Measurements from ENCODE around the gene EXOSC5. TPM values are rescaled to one million over a fixed set of nuclear protein-coding genes. Genes with fewer than 3 reads are reported as not detected.

Gene EXOSC5
- total RNA-seq, 1 donor from 2014 or later: 15.2 TPM

DNA sequence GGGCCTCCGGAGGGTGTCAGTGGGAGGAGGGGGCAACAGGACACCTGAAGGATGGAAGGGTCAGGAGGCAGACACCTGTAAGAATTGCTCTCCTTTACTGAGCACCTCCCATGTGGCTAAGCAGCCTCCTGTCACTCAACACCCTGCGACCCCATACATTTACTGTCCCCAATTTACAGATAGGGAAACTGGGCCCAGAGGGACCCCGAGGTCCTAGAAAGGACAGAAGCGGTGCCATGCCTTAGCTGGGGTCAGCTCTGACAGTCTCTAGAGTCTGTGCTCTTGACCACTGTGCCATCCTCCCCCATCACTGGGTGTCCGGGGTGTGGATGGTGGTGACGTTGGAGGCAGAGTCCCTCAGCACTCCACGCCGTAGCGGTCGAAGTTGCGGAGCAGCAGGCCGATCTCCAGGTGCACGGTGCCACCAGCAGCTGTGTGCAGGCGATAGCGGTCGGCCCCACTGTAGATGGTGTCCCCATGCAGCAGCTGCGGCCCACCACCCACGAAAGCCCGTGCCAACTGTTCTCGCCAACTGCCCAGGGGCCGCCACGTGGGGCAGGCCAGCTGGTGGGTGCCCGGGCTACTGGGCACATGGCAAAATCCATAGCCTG, 42.7 kb downstream of the EXOSC5 start:
- intact Hi-C loops (cut with DNase I): loop anchor here (5.0 kb wide), 1 partner anchor 37 kb away; no protein-coding TSS in a partner anchor
- Histone ChIP-seq H3K9me3 (no peaks in the 10 kb centered on the region), H3K27me3 (no peaks in the 10 kb centered on the region), H3K36me3 (no peaks in the 10 kb centered on the region), H3K27ac (peak overlapping the region; percentile 95), H3K4me1 (peaks cover 30% of the 10 kb centered on the region), H3K4me3 (peak overlapping the region; percentile 61 to 80)
- no peak for DNase-seq (ENCODE audit: extremely low spot score in 2 of 2)
- TF ChIP-seq POLR2A (IDR thresholded peaks at IDR 0.05) (no peak), POLR2AphosphoS5 (IDR thresholded peaks at IDR 0.05; ENCODE audit: insufficient read depth in 1 of 2, low read depth in 1 of 2) (no peak)
- TF ChIP-seq, protein P1, sequence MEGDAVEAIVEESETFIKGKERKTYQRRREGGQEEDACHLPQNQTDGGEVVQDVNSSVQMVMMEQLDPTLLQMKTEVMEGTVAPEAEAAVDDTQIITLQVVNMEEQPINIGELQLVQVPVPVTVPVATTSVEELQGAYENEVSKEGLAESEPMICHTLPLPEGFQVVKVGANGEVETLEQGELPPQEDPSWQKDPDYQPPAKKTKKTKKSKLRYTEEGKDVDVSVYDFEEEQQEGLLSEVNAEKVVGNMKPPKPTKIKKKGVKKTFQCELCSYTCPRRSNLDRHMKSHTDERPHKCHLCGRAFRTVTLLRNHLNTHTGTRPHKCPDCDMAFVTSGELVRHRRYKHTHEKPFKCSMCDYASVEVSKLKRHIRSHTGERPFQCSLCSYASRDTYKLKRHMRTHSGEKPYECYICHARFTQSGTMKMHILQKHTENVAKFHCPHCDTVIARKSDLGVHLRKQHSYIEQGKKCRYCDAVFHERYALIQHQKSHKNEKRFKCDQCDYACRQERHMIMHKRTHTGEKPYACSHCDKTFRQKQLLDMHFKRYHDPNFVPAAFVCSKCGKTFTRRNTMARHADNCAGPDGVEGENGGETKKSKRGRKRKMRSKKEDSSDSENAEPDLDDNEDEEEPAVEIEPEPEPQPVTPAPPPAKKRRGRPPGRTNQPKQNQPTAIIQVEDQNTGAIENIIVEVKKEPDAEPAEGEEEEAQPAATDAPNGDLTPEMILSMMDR (IDR thresholded peaks at IDR 0.05): no peak

DNA sequence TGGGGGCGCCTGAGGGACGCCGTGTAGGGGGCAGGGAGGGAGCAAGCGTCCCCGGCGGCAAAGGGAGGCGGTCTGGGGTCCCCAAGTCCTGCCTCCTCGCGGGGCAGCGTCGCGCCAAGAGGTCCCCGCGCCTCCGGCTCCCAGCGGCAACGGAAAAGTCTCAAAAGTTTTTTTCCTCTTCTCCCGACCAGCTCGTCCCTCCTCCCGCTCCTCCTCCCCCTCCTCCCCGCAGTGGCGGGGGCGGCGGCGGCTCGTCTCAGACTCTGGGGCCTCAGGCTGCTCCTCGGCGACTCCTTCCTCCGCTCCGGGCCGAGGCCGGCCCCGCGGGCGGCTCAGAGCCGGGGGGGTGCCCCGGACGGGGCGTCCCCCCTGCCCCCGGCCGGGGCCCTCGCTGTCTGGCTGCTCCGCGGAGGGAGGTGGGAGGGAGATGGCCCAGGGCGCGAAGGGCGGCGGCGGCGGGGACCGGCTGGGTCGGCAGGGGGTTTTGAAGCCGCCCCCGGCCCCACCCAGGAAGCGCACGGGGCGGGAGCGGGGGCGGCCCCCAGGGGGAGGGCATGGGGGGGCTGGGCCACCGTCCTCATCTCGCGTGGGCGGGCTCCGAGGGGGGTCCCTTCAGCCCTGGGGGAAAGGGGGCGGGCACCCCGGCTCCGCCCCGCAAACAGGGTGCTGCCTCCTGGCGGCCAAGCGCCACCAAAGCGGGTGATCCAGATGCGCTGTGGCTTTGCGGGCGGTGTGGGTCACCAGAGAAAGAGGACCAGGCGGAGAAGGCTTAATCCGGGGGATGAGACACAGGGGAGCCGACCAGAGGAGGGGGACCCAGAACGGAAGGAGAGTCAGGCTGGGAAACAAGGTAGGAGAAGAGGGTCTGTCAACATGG, 43.5 kb downstream of the EXOSC5 start, which contains the start of gene TGFB1:
Gene TGFB1, minus strand, starts transcription at position 457 of the 877 bp plus-strand sequence. CDS start 878 bp downstream, outside the sequence.
- DNase-seq (ENCODE audit: extremely low spot score in 2 of 2): no peak
- Histone ChIP-seq H3K4me1 (peaks cover 35% of the 10 kb centered on the region), H3K36me3 (no peaks in the 10 kb centered on the region), H3K4me3 (peak within 1 kb of the TSS; percentile 61 to 80), H3K27ac (peak within 1 kb of the TSS; percentile 95), H3K9me3 (no peaks in the 10 kb centered on the region), H3K27me3 (no peaks in the 10 kb centered on the region)
- intact Hi-C loops (cut with DNase I): loop anchor here (5.0 kb wide), 1 partner anchor 36 kb away; no protein-coding TSS in a partner anchor
- TF ChIP-seq POLR2A (IDR thresholded peaks at IDR 0.05): peak in 1 of 2 donors; percentile 66
- peak in 1 of 2 donors; percentile 47 for TF ChIP-seq POLR2AphosphoS5 (IDR thresholded peaks at IDR 0.05; ENCODE audit: insufficient read depth in 1 of 2, low read depth in 1 of 2)
- TF ChIP-seq, protein P1 (IDR thresholded peaks at IDR 0.05): peak; percentile 67 to 93 (median 68)

- Histone ChIP-seq H3K4me3 (peak overlapping the region; percentile 61 to 80), H3K36me3 (peaks cover 0 to 4% of the 10 kb centered on the region in 2 donors), H3K27me3 (no peaks in the 10 kb centered on the region), H3K9me3 (no peaks in the 10 kb centered on the region), H3K4me1 (peaks cover 35% of the 10 kb centered on the region), H3K27ac (peak overlapping the region; percentile 95)
- no peak for DNase-seq (ENCODE audit: extremely low spot score in 2 of 2)
- TF ChIP-seq, protein P1 (IDR thresholded peaks at IDR 0.05): peak in 2 of 3 experiments; percentile 31 to 44
- TF ChIP-seq POLR2A (IDR thresholded peaks at IDR 0.05) (no peak), POLR2AphosphoS5 (IDR thresholded peaks at IDR 0.05; ENCODE audit: insufficient read depth in 1 of 2, low read depth in 1 of 2) (peak in 1 of 2 donors; percentile 44)
- intact Hi-C loops (cut with DNase I): loop anchor here (5.0 kb wide), 1 partner anchor 36 kb away; no protein-coding TSS in a partner anchor
These were observed 44.3 kb downstream of the EXOSC5 start for GRCh38 chr19:41352609-41353465.

- DNase-seq (ENCODE audit: extremely low spot score in 2 of 2): no peak
- Histone ChIP-seq H3K4me3 (peak overlapping the region; percentile 61 to 80), H3K27me3 (no peaks in the 10 kb centered on the region), H3K4me1 (peaks cover 35% of the 10 kb centered on the region), H3K27ac (peak overlapping the region; percentile 95), H3K36me3 (peaks cover 0 to 10% of the 10 kb centered on the region in 2 donors), H3K9me3 (no peaks in the 10 kb centered on the region)
- TF ChIP-seq, protein P1 (IDR thresholded peaks at IDR 0.05): no peak
- no peak for TF ChIP-seq POLR2AphosphoS5 (IDR thresholded peaks at IDR 0.05; ENCODE audit: insufficient read depth in 1 of 2, low read depth in 1 of 2)
- no peak for TF ChIP-seq POLR2A (IDR thresholded peaks at IDR 0.05)
- intact Hi-C loops (cut with DNase I): loop anchor here (5.0 kb wide), 1 partner anchor 35 kb away; no protein-coding TSS in a partner anchor
These were observed 44.9 kb downstream of the EXOSC5 start for GRCh38 chr19:41352279-41352608.
